Activated CD8-positive, alpha-beta memory T cell treated with anti-CD3 and anti-CD28 coated beads, Interleukin-2, amount 10 ng/mL, durations not matched to agents 7 days and 5 days (primary cell): ENCODE measurements around the gene SLC25A17. TPM values are rescaled to one million over a fixed set of nuclear protein-coding genes. Genes with fewer than 3 reads are reported as not detected.
"Not testable (repeated sequence)": the region's sequence is repeated elsewhere in the genome, so short reads cannot be mapped to it uniquely, and the experiment has no call there.

Experiments used
- ATAC-seq: fragments of 150-1000 bp; cut with Tn5 transposase; one replicate; pipeline ENCODE4 v1.10.0; 2021; ENCODE audit warnings: moderate library complexity
- CTCF ChIA-PET: fragments of 350-600 bp; sonication (Branson Sonifier 250); formaldehyde crosslinking; loops from one replicate; lab custom pipeline; 2021; ENCODE audit warnings: antibody characterized with exemption; lab: Charles Lee
- DNase-seq: peaks from one replicate; pipeline ENCODE4 v3.0.0-alpha.2; 2020
- H3K27ac Mint-ChIP-seq: one replicate; pipeline ENCODE4 v1.8.0; 2021; ENCODE audit warnings: mild to moderate bottlenecking, mixed read lengths
- H3K27me3 Mint-ChIP-seq: one replicate; pipeline ENCODE4 v1.8.0; 2021; ENCODE audit warnings: mixed read lengths
- H3K36me3 Mint-ChIP-seq: one replicate; pipeline ENCODE4 v1.8.0; 2021; ENCODE audit warnings: mild to moderate bottlenecking, mixed read lengths
- H3K4me1 Mint-ChIP-seq: one replicate; pipeline ENCODE4 v1.8.0; 2021; ENCODE audit warnings: mixed read lengths
- H3K4me3 Mint-ChIP-seq: one replicate; pipeline ENCODE4 v1.8.0; 2021; ENCODE audit warnings: mild to moderate bottlenecking, moderate library complexity, mixed read lengths
- H3K9me3 Mint-ChIP-seq: one replicate; pipeline ENCODE4 v1.8.0; 2022; ENCODE audit warnings: low read depth, mixed read lengths
- total RNA-seq, 2 experiments: library from RNA; stranded (reverse); gene quantifications; one replicate each; pipeline ENCODE4 v1.2.3, GENCODE V29; 2021

SLC25A17 gene
- total RNA-seq, 2 experiments from 2014 or later, result 19.0 to 24.5 TPM

DNA sequence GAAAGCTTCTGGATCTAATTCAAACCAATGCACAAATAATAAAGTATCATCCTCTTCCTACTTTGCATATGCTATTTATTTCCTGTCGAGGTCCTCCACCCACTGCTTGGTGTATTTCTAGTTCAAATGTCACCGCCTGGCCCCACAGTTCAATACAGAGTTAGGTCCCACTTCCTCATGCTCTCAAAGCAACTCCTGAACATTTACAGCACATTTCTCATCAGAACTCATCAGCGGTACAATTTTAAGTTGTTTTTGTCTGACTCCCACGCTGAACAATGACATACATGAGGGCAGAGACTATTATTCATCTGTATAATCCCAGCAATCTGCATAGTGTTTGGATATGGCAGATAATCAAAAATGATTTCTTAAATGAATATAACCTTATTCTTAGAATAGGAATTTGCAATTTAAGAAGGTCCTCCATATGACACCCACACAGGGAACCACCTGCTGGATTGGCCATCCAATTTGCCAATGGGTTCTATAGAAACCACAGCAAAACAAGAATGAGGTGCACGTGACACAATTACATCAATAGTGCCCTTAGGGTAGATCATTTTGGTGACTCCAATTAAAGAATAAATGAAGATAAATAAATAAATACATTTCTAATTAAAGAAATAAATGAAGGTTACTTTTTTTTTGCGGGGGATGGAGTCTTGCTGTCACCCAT lies 54.2 kb downstream of the SLC25A17 start:
- no peaks in the 10 kb centered on the region for H3K27me3 Mint-ChIP-seq
- H3K9me3 Mint-ChIP-seq, result no peaks in the 10 kb centered on the region
- peaks cover 10% of the 10 kb centered on the region for H3K4me1 Mint-ChIP-seq
- H3K36me3 Mint-ChIP-seq, result peaks cover 9% of the 10 kb centered on the region
- DNase-seq (no peak), ATAC-seq (no peak)
- CTCF ChIA-PET, result interaction anchor here (1.1 to 2.8 kb wide), 2 partner anchors 82 kb away, joined by 6 to 13 read pairs; no protein-coding TSS in a partner anchor
- peak overlapping the region; percentile 39 for H3K27ac Mint-ChIP-seq
- no peak overlapping the region for H3K4me3 Mint-ChIP-seq

DNA sequence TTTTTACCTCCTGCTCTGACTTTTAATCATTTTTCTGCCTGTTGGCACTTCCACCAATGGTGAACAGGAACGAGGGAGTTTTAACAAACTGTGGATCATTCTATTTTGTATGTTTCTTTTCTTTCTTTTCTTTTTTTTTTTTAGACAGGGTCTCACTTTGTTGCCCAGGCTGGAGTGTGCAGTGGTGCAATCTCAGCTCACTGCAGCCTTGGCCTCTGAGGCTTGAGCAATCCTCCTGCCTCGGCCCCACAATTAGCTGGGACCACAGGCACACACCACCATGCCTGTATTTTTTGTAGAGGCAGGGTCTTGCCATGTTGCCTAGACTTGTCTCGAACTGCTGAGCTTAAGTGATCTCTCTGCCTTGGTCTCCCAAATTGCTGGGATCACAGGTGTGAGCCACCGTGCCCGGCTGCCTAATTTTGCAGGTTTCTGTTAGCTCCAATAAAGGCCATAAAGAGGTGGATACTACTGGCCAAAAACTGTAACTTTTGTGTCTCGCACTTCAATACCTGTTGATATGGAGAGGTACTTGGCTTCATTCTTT lies 59.8 kb downstream of the SLC25A17 start:
- no peak for ATAC-seq
- Mint-ChIP-seq H3K4me3 (no peak overlapping the region), H3K27ac (no peak overlapping the region), H3K4me1 (peaks cover 1% of the 10 kb centered on the region), H3K36me3 (no peaks in the 10 kb centered on the region), H3K9me3 (no peaks in the 10 kb centered on the region), H3K27me3 (no peaks in the 10 kb centered on the region)
- DNase-seq, result no peak
- CTCF ChIA-PET, result interaction anchor here (0.6 to 9.7 kb wide), 6 partner anchors 8 to 889 kb away, joined by 3 to 116 read pairs (median 6); no protein-coding TSS in a partner anchor

DNA sequence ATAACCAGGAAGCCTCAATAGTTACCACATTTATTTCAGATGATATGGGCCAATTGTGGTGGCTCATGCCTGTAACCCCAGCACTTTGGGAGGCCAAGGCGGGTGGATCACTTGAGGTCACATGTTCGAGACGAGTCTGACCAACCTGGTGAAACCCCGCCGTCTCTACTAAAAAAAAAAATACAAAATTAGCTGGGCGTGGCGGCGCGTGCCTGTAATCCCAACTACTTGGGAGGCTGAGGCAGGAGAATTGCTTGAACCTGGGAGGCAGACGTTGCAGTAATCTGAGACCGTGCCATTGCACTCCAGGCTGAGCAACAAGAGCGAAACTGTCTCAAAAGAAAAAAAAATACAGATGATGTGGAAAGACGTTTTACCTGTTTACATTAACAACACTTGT lies 60.3 kb downstream of the SLC25A17 start:
- H3K27me3 Mint-ChIP-seq, H3K4me1 Mint-ChIP-seq: not testable (repeated sequence)
- CTCF ChIA-PET, result interaction anchor here (1.3 to 9.7 kb wide), 4 partner anchors 9 to 766 kb away, joined by 3 to 116 read pairs (median 6); no protein-coding TSS in a partner anchor

GRCh38 chr22:40758390-40758789 lies 60.8 kb downstream of the SLC25A17 start:
- Mint-ChIP-seq H3K36me3 (no peaks in the 10 kb centered on the region), H3K27me3 (no peaks in the 10 kb centered on the region), H3K4me3 (no peak overlapping the region), H3K4me1 (no peaks in the 10 kb centered on the region), H3K27ac (no peak overlapping the region), H3K9me3 (no peaks in the 10 kb centered on the region)
- CTCF ChIA-PET, result interaction anchor here (1.3 to 9.7 kb wide), 2 partner anchors 9 to 75 kb away, joined by 3 to 116 read pairs; no protein-coding TSS in a partner anchor
- ATAC-seq (no peak), DNase-seq (no peak)

More for the DNA sequence above, 60.3 kb downstream of the SLC25A17 start:
- not testable (repeated sequence) for H3K9me3 Mint-ChIP-seq, H3K27ac Mint-ChIP-seq, DNase-seq, H3K4me3 Mint-ChIP-seq, H3K36me3 Mint-ChIP-seq, ATAC-seq

GRCh38 chr22:40757071-40757470 lies 62.1 kb downstream of the SLC25A17 start:
- Mint-ChIP-seq H3K27me3 (peaks cover under 1% of the 10 kb centered on the region), H3K27ac (no peak overlapping the region), H3K36me3 (no peaks in the 10 kb centered on the region), H3K9me3 (no peaks in the 10 kb centered on the region), H3K4me1 (no peaks in the 10 kb centered on the region), H3K4me3 (no peak overlapping the region)
- CTCF ChIA-PET, result interaction anchor here (1.2 to 9.7 kb wide), 2 partner anchors 66 to 73 kb away, joined by 4 to 116 read pairs; no protein-coding TSS in a partner anchor
- DNase-seq, result no peak
- no peak for ATAC-seq

DNA sequence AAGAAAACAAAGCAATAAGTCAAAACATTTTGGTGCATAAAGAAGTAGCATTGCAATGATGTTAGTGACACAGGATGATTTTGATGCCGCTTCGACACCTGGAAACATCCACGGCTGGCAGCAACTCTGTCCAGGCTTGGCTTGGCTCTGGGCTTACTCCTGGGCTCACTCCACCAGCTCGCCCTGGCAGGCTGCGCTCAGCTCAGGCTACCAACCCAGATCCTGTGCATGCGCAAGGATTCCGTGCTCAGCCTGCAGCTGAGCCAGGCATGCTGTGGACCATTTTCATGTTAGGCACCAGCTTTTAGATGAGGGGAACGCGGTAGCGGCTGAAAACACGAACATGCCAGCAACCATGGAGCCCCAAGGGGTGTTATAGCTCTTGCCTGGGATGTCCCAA lies 66.0 kb downstream of the SLC25A17 start:
- CTCF ChIA-PET, result interaction anchor here (1.0 kb wide), 1 partner anchor 70 kb away, joined by 5 read pairs; no protein-coding TSS in a partner anchor
- Mint-ChIP-seq H3K4me3 (no peak overlapping the region), H3K9me3 (no peaks in the 10 kb centered on the region), H3K27ac (no peak overlapping the region), H3K4me1 (no peaks in the 10 kb centered on the region), H3K36me3 (no peaks in the 10 kb centered on the region), H3K27me3 (peaks cover 5% of the 10 kb centered on the region)
- DNase-seq, result no peak
- no peak for ATAC-seq

GRCh38 chr22:40751250-40751649 lies 67.9 kb downstream of the SLC25A17 start:
- no peaks in the 10 kb centered on the region for H3K9me3 Mint-ChIP-seq
- H3K36me3 Mint-ChIP-seq, result no peaks in the 10 kb centered on the region
- DNase-seq, result no peak
- CTCF ChIA-PET, result interaction anchor here (0.9 to 1.8 kb wide), 4 partner anchors 9 to 148 kb away, joined by 3 to 7 read pairs (median 4); no protein-coding TSS in a partner anchor
- no peak for ATAC-seq
- no peaks in the 10 kb centered on the region for H3K4me1 Mint-ChIP-seq
- peaks cover 5% of the 10 kb centered on the region for H3K27me3 Mint-ChIP-seq
- H3K27ac Mint-ChIP-seq, result no peak overlapping the region
- H3K4me3 Mint-ChIP-seq, result no peak overlapping the region

DNA sequence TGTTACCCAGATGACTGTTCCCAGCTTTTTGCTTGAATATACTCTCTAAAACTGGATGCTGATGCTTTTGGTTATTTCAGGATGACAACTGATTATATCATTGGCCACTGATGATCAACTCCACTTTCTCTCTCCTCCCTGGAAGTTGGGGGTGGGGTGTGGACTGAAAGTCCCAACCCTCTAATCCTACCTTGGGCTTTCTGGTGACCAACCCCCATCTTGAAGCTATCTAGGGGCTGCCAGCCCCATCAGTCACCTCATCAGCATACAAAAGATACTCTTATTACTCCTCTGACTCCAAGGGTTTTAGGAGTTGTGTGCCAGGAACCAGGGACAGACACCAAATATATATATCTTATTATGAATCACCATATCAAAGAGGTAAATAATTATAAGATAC lies 69.3 kb downstream of the SLC25A17 start:
- ATAC-seq, result no peak
- peaks cover 5% of the 10 kb centered on the region for H3K27me3 Mint-ChIP-seq
- H3K27ac Mint-ChIP-seq, result no peak overlapping the region
- no peaks in the 10 kb centered on the region for H3K36me3 Mint-ChIP-seq
- no peak overlapping the region for H3K4me3 Mint-ChIP-seq
- H3K4me1 Mint-ChIP-seq, result no peaks in the 10 kb centered on the region
- H3K9me3 Mint-ChIP-seq, result no peaks in the 10 kb centered on the region
- DNase-seq, result no peak
- CTCF ChIA-PET, result interaction anchor here (0.8 to 1.2 kb wide), 2 partner anchors 8 to 313 kb away, joined by 3 read pairs; no protein-coding TSS in a partner anchor

DNA sequence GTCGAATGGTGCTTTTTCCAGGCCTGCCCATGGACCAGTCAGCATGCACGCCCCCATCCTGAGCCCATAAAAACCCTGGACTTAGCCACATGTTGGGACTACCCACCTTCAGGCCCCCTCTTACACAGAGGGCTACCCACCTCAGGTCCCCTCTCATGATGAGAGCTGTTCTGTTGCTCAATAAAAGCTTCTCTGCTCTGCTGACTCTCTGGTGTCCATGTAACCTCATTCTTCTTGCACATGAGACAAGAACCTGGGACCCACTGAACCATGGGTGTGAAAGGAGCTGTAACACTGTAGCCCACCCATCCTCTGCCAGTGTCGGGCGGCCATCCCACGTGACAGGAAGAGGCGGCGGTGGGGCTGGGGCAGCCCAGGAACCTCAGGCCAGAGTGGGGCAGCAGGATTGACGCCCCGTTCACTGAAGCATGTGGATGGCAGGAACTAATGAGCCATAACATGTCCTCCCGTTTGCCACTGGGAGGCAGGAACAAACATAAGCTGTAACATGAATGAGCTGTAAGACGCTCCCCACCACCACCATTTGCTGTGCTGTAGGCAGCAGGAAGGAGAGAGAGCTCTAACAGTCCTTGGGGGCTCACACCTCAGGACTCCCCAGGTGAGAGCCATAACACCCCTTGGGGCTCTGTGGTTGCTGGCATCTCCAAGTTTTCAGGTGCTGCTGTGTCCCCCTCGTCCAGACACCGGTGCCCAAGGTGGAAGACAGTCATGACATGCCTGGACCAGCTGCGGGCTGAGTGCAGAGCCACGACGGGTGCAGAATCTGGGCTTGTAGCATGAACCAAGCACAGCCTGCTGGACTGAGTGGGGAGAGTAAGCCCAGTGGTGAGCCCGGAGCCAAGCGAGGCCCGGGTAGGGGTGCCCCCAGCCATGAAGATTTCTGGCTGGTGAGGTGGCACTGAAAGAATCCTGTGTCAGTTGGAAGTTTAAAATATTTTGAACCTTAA lies 70.5 kb downstream of the SLC25A17 start:
- H3K27ac Mint-ChIP-seq, result no peak overlapping the region
- CTCF ChIA-PET, result interaction anchor here (1.2 kb wide), 1 partner anchor 312 kb away, joined by 3 read pairs; no protein-coding TSS in a partner anchor

GRCh38 chr22:40747361-40747760 lies 71.8 kb downstream of the SLC25A17 start:
- Mint-ChIP-seq H3K9me3 (no peaks in the 10 kb centered on the region), H3K36me3 (no peaks in the 10 kb centered on the region), H3K4me1 (no peaks in the 10 kb centered on the region), H3K4me3 (no peak overlapping the region), H3K27me3 (peaks cover 5% of the 10 kb centered on the region), H3K27ac (no peak overlapping the region)
- DNase-seq (no peak), ATAC-seq (no peak)
- CTCF ChIA-PET, result interaction anchor here (1.0 to 1.3 kb wide), 2 partner anchors 13 to 36 kb away, joined by 3 read pairs; no protein-coding TSS in a partner anchor

More for the DNA sequence above, 70.5 kb downstream of the SLC25A17 start:
- Mint-ChIP-seq H3K9me3 (no peaks in the 10 kb centered on the region), H3K4me3 (no peak overlapping the region), H3K4me1 (no peaks in the 10 kb centered on the region), H3K36me3 (no peaks in the 10 kb centered on the region), H3K27me3 (peaks cover 5% of the 10 kb centered on the region)
- DNase-seq (no peak), ATAC-seq (no peak)

GRCh38 chr22:40746428-40747220 lies 72.5 kb downstream of the SLC25A17 start:
- no peak overlapping the region for H3K4me3 Mint-ChIP-seq
- ATAC-seq (no peak), DNase-seq (no peak)
- CTCF ChIA-PET, result interaction anchor here (1.0 to 1.3 kb wide), 2 partner anchors 14 to 35 kb away, joined by 3 read pairs; no protein-coding TSS in a partner anchor
- peaks cover 2% of the 10 kb centered on the region for H3K27me3 Mint-ChIP-seq
- no peaks in the 10 kb centered on the region for H3K36me3 Mint-ChIP-seq
- H3K9me3 Mint-ChIP-seq, result no peaks in the 10 kb centered on the region
- no peaks in the 10 kb centered on the region for H3K4me1 Mint-ChIP-seq
- H3K27ac Mint-ChIP-seq, result no peak overlapping the region

GRCh38 chr22:40743768-40744167 lies 75.4 kb downstream of the SLC25A17 start:
- Mint-ChIP-seq H3K9me3 (no peaks in the 10 kb centered on the region), H3K36me3 (no peaks in the 10 kb centered on the region), H3K27ac (no peak overlapping the region), H3K4me3 (no peak overlapping the region), H3K4me1 (peaks cover 5% of the 10 kb centered on the region), H3K27me3 (no peaks in the 10 kb centered on the region)
- DNase-seq (no peak), ATAC-seq (no peak)
- CTCF ChIA-PET, result no interaction called here
